Esophagus squamous epithelium (tissue), 4 donors: ENCODE data around the gene ADAMTSL1.

Experiments
- CTCF ChIP-seq, 6 experiments: fragments of 450-650 bp in 4 of 6; fragments of 200-600 bp in 2 of 6; sonication (generic) in 2 of 6; IDR thresholded peaks; one replicate each; pipeline ENCODE4 v1.5.1; 2016 to 2019; ENCODE audit warnings: antibody characterized with exemption in 6 of 6, mild to moderate bottlenecking in 4 of 6, moderate library complexity in 4 of 6
- POLR2A ChIP-seq, 4 donors: fragments of 450-650 bp; IDR thresholded peaks; one replicate each; pipeline ENCODE4 v1.6.1; 2017; ENCODE audit warnings: antibody characterized with exemption in 4 of 4, mild to moderate bottlenecking in 4 of 4, moderate library complexity in 3 of 4

GRCh38 chr9:18548456-18548855 is 74.5 kb downstream of the ADAMTSL1 start:
- TF ChIP-seq CTCF (IDR thresholded peaks at IDR 0.05) (no peak), POLR2A (IDR thresholded peaks at IDR 0.05) (no peak)
